HTERT RPE-1 (cell line): Measurements from ENCODE around the gene USP35.
"Not testable (repeated sequence)": the region's sequence is repeated elsewhere in the genome, so short reads cannot be mapped to it uniquely, and the experiment has no call there.

Source experiments
- in situ Hi-C: fragments of 300-500 bp; cut with MboI; formaldehyde crosslinking; loops from 4 replicates; pipeline ENCODE4 v1.14.3; 2020; ENCODE audit warnings: low sequenced_read_pairs

USP35 gene

DNA sequence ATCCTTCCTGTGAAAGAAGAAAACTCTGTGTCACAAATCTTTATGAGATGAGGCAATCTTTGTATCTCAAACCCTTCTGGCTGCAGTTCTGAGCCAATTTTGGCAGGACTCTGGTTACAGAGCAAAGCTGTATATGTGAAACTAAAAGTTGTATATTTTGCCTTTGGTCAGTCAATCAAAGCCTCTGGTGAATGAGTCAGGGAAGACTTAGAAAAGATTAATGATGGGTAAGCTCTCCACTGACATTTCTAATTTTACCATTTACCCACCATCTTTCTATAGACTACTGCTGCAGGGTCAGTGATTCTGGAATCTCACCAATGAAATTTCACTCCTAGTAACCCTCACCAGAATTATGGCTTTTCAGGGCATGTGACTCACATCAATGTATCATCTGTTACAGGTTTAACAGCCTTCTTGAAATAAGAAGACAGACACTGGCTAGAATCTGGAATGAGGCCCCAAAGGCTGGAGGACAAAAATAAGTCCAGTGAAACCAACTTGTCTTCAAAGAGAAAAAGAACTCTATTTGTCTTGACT, 43.3 kb downstream of the USP35 start:
- in situ Hi-C loops = no loop called here

- in situ Hi-C loops = not testable (repeated sequence)
Measured at GRCh38 chr11:78233046-78233445, 44.3 kb downstream of the USP35 start.

GRCh38 chr11:78234006-78234405, 45.3 kb downstream of the USP35 start:
- in situ Hi-C loops = no loop called here

DNA sequence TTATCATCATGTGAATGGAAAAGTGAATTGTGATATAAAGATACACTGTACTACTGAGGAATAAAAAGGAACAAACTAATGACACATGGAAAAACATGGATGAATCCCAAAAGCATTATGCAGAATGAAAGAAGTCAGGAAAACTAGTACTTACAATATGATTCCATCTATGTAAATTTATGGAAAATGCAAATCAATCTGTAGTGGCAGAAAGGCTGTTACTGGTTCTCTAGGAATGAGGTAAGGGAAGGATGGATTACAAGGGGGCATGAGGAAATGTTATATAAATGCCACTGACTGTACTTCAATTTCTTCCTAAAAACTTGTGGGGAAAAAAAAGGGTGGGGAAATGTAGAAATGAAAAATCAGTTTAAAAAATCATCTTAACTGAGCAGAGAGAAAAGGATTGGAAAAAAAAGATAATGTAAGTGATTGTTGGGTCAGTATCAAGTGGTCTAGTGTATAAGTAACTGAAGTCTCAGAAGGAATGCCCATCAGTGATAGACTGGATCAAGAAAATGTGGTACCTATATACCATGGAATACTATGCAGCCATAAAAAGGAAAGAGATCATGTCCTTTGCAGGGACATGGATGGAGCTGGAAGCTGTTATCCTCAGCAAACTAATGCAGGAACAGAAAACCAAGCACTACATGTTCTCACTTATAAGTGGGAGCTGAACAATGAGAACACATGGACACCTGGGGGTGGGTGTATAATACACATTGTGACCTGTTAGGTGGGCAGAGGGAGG, 48.8 kb downstream of the USP35 start:
- in situ Hi-C loops = no loop called here

GRCh38 chr11:78239781-78240180, 51.1 kb downstream of the USP35 start:
- in situ Hi-C loops = no loop called here

GRCh38 chr11:78241475-78241874, 52.8 kb downstream of the USP35 start:
- in situ Hi-C loops = no loop called here

DNA sequence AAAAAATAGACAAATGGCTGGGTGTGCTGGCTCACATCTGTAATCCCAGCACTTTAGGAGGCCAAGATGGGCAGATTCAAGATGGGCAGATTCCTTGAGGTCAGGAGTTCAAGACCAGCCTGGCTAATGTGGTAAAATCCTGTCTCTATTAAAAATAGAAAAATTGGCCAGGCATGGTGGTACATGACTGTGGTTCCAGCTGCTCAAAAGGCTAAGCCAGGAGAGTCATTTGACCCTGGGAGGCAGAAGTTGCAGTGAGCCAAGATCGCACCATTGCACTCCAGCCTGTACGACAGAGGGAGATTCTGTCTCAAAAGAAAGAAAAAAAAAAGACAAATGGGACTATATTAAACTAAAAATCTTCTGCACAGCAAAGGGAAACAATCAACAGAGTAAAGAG, 55.4 kb downstream of the USP35 start:
- in situ Hi-C loops = no loop called here

DNA sequence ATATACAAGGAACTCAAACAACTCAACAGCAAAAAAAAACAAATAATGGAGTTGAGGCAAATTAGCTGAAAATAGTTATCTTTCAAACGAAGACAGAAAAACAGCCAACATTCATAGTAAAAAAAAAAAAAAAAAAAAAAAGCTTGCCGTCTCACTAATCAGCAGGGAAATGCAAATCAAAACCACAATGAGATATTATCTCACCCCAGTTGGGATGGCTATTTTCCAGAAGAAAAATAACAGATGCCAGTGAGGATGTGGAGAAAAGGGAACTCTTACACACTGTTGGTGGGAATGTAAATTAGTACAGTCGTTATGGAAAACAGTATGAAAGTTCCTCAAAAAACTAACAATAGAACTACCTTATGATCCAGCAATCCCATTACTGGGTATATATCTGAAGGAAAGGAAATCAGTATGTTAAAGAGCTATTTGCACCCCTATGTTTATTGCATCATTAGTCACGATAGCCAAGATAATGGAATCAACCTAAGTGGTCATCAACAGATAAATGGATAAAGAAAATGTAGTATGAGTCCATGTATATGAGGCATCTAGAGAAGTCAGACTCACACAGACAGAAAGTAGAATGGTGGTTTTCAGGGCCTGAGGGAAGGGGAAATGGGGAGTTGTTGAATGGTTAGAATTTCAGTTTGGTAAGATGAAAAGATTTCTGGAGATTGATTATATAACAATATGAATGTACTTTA, 56.0 kb downstream of the USP35 start:
- in situ Hi-C loops = no loop called here

- in situ Hi-C loops = no loop called here
Measured at GRCh38 chr11:78248191-78248590, 59.5 kb downstream of the USP35 start.

DNA sequence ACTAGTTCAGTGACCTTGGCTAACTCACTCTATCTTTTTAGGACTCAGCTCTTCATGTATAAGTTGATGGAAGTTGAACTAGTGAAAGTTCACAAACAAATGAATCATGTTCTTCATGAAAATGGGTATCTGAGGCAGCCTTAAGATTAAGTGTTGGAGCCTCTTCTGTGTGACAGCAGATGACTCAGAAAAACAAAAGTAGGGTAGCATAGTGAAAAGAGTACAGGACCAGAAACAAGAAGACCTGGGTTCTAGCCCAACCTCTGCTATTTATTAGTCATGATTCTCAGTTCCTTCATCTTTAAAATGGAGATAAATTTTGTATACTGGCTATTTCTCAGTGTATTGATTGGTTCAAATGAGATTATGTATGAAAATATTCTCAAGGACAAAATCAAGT, 60.2 kb downstream of the USP35 start:
- in situ Hi-C loops = no loop called here

DNA sequence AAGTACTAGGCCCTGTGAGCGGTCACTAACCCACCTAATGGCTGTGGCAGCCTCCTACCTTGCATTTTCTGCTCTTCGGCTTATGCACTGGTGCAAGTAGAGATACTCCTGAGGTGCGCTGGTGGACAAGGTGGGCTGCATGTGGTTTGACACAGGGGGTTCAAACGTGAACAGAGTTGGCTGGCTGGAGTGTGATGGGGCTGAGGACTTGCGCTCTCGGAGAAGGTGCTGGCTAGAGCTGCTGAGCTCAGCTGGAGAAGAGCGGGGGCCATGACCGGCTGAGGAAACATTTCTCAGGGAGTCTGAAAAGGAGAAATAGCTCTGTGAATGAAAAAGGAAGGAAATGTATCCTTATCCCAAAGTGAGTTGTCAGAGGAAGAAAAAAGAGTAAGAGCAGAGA, 61.4 kb downstream of the USP35 start:
- in situ Hi-C loops = no loop called here

DNA sequence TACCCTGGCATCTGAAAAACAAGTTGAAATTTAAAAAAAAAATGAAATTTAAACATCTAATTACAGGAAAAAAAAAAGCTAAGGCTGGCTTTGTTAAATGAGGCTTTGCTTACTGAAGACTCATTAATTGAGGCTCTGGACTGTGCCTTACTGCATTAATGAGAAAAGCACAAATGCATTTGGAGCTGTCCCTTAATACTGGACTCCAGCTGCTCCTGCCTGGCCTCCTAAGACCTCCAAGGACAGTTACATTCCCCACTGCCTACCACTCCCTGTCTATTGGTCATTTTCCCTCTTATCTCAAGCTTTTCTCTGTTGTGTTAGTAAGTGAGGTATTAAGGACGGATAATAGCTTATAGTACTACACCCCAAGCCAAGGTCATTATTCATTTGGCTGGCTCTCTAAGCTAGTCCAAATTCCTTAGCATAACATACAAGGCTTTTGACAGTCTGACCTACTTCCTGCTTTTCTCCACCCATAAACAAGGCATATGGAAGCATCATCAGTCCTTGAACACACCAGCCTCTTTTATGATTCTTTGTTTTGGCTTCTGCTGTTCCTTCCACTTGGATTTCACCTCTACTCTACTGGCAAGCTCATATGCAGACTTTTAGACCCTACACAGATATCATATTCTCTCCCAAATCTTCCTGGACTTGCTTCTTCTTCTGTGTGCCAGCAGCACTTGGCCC, 62.5 kb downstream of the USP35 start:
- in situ Hi-C loops = no loop called here

DNA sequence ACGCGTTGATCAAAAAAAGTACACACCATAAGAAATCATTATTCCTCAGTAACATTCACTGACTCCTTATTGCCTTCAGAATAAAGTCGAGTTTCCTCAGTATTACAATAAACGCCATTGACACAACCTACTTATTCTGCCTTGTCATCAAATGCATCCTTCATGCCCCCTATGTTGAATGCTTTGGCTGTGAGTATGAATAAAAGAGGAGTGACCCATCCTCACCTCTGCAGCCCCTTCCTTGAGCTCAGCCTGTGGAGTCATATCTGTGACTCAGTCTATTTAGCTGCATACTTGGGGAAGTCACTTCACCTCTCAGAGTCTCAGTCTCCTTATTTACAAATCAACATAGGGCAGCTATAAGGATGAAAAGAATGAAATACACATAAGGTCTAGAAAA, 65.1 kb downstream of the USP35 start:
- in situ Hi-C loops = no loop called here

DNA sequence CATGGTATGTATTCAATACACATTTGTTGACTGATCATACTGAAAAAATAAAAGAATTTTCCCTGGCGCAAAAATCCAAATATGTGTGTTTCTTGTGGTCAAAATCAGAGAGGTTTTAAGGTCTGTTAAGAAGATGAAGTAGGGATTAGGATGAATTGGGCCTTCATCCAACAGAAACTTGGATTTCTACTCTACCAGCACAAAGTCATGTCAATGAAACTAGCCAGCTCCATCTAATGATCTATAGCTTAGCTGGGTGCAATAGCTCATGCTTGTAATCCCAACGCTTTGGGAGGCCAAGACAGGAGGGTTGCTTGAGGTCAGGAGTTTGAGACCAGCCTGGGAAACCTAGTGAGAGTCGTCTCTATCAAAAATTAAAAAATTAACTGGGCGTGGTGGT, 65.5 kb downstream of the USP35 start:
- in situ Hi-C loops = no loop called here

GRCh38 chr11:78255919-78256318, 67.2 kb downstream of the USP35 start:
- in situ Hi-C loops = no loop called here

- in situ Hi-C loops = no loop called here
Measured at GRCh38 chr11:78256962-78257361, 68.2 kb downstream of the USP35 start.

DNA sequence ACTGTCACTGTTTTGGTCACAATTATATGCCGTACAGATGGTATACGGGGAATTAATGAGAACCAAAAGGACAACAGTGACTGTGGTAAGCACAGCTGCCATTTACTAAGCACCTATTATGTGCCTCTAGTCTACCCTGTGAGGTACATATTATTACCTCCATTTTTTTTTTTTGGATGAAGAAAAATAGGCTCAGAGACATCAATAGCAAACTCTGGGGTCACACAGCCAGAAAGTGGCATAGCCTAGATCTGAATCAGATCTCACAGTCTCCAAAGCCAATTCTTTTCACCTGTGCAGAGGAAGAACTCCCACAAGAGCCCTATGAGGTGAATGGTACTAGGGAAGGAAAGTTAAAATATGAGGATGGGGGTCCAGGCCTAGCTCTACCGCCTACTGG, 68.9 kb downstream of the USP35 start:
- in situ Hi-C loops = no loop called here

DNA sequence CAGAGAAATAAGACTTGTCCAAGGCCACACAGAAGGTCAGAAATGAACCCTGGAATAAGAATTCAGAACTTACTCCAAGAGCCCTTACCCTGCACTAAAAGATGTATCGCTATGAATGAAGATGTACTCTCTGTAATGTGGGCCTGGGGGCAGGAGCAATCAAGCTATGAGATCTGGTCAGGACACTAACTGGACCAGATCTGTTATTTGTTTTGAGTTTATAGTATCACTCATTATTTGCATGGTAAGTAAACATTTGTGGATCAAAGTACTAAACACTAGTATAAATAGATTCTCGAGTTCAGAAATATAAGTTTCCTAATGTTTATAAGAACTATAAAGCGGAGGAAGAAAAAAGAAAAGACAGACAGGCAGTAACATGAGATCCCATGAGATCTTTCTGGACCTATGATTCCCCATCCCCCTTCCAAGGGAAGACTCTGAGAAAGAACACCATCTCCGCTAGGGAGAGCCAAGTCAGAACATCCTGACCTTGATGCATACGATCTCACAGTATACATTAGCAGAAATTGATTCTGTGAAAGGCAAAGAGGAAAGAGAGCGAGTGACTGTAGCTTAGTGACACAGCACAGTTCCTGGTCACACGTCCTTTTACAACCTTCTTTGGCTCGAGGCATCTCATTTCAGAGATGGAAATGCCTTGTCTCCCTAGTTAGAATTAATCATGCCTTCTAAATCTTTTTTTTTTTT, 71.2 kb downstream of the USP35 start:
- in situ Hi-C loops = no loop called here

GRCh38 chr11:78261367-78261766, 72.6 kb downstream of the USP35 start:
- in situ Hi-C loops = no loop called here

GRCh38 chr11:78261828-78262227, 73.1 kb downstream of the USP35 start:
- in situ Hi-C loops = no loop called here

GRCh38 chr11:78262238-78262637, 73.5 kb downstream of the USP35 start:
- in situ Hi-C loops = no loop called here
